SK-N-MC (cell line): ENCODE data around the gene MID1IP1.

Experiments
- EZH2 ChIP-seq: fragments of 200-600 bp; sonication (generic); IDR thresholded peaks from one replicate; pipeline ENCODE4 v1.6.1; 2017; ENCODE audit warnings: antibody characterized with exemption
- FOXP2 ChIP-seq: optimal IDR thresholded peaks from 2 replicates; pipeline ENCODE3; 2011; ENCODE audit warnings: mild to moderate bottlenecking, moderate library complexity; ENCODE audit not compliant: insufficient read depth; ENCODE audit errors: extremely low read length, control extremely low read depth
- POLR2AphosphoS5 ChIP-seq: IDR thresholded peaks from 2 replicates; pipeline ENCODE4 v1.6.1; 2012; ENCODE audit warnings: mild to moderate bottlenecking, low read depth, low read length, borderline replicate concordance

GRCh38 chrX:38850807-38851544 is 49.7 kb downstream of the MID1IP1 start:
- TF ChIP-seq POLR2AphosphoS5 (no peak), EZH2 (no peak), FOXP2 (no peak)
